ENCODE data around the gene POP4.

- TF ChIP-seq CTCF (IDR thresholded peaks at IDR 0.05; ENCODE audit: low read length) (no peak), EZH2 (optimal IDR thresholded peaks at IDR 0.05; ENCODE audit: low read depth, low read length) (no peak)
These were observed 30.7 kb downstream of the POP4 start for GRCh38 chr19:29636553-29637360.

Measured in MM.1S (cell line).